DND-41 (cell line): ENCODE data around the gene PDE4B.

Source experiments
- EZH2 ChIP-seq: IDR thresholded peaks from 3 replicates; pipeline ENCODE4 v1.6.1; 2012; ENCODE audit warnings: borderline replicate concordance, low read depth, mild to moderate bottlenecking, moderate library complexity, low read length, inconsistent platforms; ENCODE audit not compliant: severe bottlenecking
- TF ChIP-seq, protein P1 (sequence below): IDR thresholded peaks from 2 replicates; pipeline ENCODE4 v1.5.1; 2012; ENCODE audit warnings: borderline replicate concordance, low read length, moderate library complexity, mild to moderate bottlenecking; ENCODE audit not compliant: poor library complexity, severe bottlenecking; ENCODE audit errors: extremely low read depth

DNA sequence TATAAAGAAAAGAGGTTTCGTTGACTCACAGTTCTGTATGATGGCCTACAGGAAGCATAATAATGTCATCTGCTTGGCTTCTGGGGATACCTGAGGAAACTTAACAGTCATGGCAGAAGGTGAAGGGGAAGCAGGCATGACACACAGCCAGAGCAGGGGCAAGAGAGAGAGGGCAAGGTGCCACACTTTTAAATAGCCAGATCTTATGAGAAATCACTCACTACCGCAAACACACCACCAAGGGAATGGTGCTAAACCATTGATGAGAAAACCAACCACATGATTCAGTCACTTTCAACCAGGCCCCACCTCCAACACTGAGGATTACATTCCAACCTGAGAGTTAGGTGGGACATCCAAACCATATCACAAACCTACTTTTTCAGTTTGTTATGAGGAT, 495.4 kb downstream of the PDE4B start:
- TF ChIP-seq, protein P1, sequence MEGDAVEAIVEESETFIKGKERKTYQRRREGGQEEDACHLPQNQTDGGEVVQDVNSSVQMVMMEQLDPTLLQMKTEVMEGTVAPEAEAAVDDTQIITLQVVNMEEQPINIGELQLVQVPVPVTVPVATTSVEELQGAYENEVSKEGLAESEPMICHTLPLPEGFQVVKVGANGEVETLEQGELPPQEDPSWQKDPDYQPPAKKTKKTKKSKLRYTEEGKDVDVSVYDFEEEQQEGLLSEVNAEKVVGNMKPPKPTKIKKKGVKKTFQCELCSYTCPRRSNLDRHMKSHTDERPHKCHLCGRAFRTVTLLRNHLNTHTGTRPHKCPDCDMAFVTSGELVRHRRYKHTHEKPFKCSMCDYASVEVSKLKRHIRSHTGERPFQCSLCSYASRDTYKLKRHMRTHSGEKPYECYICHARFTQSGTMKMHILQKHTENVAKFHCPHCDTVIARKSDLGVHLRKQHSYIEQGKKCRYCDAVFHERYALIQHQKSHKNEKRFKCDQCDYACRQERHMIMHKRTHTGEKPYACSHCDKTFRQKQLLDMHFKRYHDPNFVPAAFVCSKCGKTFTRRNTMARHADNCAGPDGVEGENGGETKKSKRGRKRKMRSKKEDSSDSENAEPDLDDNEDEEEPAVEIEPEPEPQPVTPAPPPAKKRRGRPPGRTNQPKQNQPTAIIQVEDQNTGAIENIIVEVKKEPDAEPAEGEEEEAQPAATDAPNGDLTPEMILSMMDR = no peak
- TF ChIP-seq EZH2 = no peak
